IPS DF 6.9 (cell line): ENCODE data around the gene NTF3.

ENCODE experiments used
- DNase-seq: peaks from one replicate; pipeline ENCODE4 v3.0.0-alpha.2; 2013; ENCODE audit warnings: low read depth, low spot score
- H3K27ac ChIP-seq: one replicate; pipeline ENCODE4 v1.5.1; 2013; ENCODE audit warnings: low read length, control low read depth
- H3K27me3 ChIP-seq: 2 replicates; pipeline ENCODE4 v1.6.1; 2013; ENCODE audit warnings: mild to moderate bottlenecking, low read length; ENCODE audit not compliant: control insufficient read depth, insufficient read depth
- H3K36me3 ChIP-seq: 2 replicates; pipeline ENCODE4 v1.6.1; 2013; ENCODE audit warnings: low read length; ENCODE audit not compliant: control insufficient read depth, insufficient read depth
- H3K4me1 ChIP-seq: 2 replicates; pipeline ENCODE4 v1.6.1; 2013; ENCODE audit warnings: low read length; ENCODE audit not compliant: control insufficient read depth, insufficient read depth
- H3K4me3 ChIP-seq: 2 replicates; pipeline ENCODE4 v1.5.1; 2013; ENCODE audit warnings: mild to moderate bottlenecking, low read length
- H3K9me3 ChIP-seq: 2 replicates; pipeline ENCODE4 v1.6.1; 2013; ENCODE audit warnings: low read length, inconsistent platforms; ENCODE audit not compliant: control insufficient read depth, insufficient read depth
- WGBS: extraction: QIAGEN DNeasy Blood & Tissue Kit; methylation state at CpG from one replicate; pipeline ENCODE4 v1.1.7; 2013; ENCODE audit warnings: mixed read lengths, missing lambda C conversion rate; ENCODE audit not compliant: insufficient read length, insufficient coverage; 5-methylcytosine and 5-hydroxymethylcytosine counted together

Gene NTF3

DNA sequence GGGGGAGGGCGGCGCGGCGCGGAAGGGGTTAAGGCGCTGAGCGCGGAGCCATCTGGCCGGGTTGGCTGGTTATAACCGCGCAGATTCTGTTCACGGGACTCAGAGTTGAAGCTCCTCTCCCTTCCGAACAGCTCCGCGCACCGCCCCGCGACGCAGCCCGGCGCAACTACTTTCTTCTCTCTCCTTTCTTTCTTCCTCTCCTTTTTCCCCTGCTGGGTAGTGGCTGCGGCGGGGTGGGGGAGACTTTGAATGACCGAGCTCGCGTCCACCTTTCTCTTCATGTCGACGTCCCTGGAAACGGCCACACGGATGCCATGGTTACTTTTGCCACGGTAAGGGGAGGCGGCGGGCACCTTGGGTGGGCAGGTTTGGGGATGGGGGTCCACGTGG, at the start of gene NTF3:
Gene NTF3 (plus strand): TSS at position 98 of the 390 bp plus-strand sequence. CDS start 217 bp downstream, at position 315.
- Histone ChIP-seq H3K9me3 (no peaks in the 10 kb centered on the region), H3K27me3 (peaks cover 52% of the 10 kb centered on the region), H3K4me3 (peak within 1 kb of the TSS; percentile 35; the same call in 1 of the 2 replicates), H3K4me1 (peaks cover 8% of the 10 kb centered on the region; the same call in 1 of the 2 replicates), H3K36me3 (no peaks in the 10 kb centered on the region), H3K27ac (no peak within 1 kb of the TSS)
- WGBS: no CpG with 5 or more reads among the region's 34 CpGs
- no peak for DNase-seq

DNA sequence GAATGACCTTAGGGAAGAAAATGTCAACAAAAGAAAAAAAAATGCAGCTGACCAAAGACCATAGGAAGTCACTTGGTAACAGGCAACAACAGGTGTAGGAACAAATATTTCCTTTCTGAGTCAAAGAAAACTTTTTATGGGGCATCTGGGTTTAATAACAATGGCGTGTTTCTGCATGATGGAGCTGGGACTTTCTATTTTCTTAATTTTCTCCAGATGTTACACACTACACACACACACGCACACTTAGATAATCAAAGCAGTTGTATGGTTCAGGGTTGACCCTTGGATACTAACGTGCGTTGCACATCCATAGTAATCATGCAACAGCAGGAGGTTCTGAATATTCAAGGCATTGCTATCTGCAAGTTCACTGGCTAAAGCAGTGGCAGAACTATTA, 47.9 kb upstream of the NTF3 start:
- no peaks in the 10 kb centered on the region for H3K9me3 ChIP-seq
- H3K4me1 ChIP-seq: 0 out of 2 replicates have a peak, but pooled peaks cover 2% of the 10 kb centered on the region
- no peak for DNase-seq
- no peak overlapping the region for H3K27ac ChIP-seq
- no peaks in the 10 kb centered on the region for H3K27me3 ChIP-seq
- WGBS: no CpG with 5 or more reads among the region's 4 CpGs
- H3K36me3 ChIP-seq: no peaks in the 10 kb centered on the region
- H3K4me3 ChIP-seq: no peak overlapping the region

DNA sequence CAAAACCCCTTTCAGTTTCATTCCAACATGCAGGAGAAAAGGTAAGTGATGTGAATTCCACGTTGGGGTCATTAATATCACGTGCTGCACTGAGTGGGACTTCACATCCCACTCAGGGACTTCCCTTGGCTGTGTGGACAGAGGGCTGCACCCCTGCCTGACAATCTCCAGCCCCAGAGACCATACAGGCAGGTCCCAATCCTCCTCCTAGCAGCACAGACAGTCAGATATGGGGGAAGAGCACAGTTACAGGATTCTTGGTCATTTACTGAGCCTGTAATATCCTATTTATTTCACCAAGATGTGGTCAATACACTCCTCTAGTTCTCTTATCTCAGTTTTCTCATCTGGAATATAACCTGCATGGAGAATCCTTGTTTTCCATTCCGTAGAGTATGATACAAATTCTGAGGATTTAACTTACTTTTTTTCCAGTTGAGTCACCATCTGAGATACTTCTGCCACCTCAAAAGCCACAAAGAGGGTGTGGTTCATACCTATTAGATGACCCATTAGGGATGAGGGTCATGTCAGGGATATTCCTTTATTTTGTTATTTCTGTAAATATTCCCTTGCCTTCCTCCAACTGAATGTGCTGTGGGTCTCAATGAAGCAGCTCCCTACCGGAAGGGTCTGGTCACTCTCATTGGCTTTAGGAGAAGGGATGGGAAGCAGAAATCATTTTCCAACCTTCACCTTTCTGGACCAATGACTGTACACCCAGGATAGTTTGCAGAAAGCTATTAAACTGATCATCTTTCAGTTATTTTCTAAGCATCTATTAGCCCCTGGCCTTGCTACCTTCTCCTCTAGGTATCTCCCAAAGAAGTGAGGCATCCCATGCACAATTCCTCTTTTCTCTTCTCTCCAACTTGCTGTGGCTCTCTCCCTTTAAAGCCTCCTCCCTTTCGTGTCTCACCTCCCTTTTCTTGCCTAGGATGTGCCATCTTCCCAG, 43.0 kb upstream of the NTF3 start:
- Histone ChIP-seq H3K36me3 (no peaks in the 10 kb centered on the region), H3K27ac (no peak overlapping the region), H3K4me1 (no peaks in the 10 kb centered on the region), H3K9me3 (no peaks in the 10 kb centered on the region), H3K27me3 (no peaks in the 10 kb centered on the region), H3K4me3 (no peak overlapping the region)
- no peak for DNase-seq
- WGBS: no CpG with 5 or more reads among the region's 5 CpGs

DNA sequence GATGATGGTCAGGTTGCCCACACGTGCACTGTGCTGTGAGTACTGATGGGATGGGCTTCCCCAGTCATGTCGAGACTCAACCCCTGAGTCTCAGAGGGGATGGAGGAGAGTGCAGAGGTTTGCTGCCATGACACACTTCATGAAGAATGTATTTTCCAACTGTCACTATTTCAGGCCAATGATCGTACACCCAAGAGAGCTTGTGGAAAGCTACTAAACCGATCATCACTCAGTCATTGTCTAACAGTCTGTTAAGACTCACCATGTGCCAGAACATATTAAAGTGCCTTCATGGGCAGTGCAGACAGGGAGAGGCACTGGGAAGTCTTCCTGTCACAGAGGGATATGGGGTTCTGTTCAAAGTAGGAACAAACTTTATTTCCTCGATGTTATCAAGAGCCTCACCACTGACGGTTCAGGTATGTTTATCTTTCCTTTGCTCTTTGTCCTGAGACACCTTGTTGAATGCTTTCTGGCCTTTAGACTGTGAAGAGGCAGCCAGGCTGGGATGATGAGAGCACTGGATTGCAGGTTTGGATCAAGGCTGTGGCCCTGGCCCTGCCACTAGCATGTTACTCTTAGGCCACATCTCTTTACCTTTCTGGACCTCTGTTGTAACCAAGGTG, 41.6 kb upstream of the NTF3 start:
- no CpG with 5 or more reads among the region's 6 CpGs for WGBS
- H3K9me3 ChIP-seq: no peaks in the 10 kb centered on the region
- no peak for DNase-seq

DNA sequence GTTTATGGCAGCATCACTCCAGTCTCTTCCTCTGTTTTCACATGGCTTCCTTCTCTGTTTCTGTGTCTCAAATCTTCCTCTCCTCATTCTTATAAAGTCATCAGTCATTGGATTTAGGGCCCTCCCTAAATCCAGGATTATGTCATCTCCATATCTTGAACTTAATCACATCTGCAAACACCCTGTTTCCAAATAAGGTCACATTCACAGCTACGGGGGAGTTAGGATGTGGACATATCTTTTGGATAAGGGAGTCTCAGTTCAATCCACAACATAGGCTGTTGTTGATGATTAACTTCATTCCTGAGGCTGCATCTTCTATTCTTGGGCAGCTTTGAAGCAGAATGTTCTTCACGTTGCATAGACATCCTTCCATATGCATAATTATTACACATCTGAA, 40.3 kb upstream of the NTF3 start:
- Histone ChIP-seq H3K4me1 (no peaks in the 10 kb centered on the region), H3K9me3 (no peaks in the 10 kb centered on the region), H3K4me3 (no peak overlapping the region), H3K27me3 (no peaks in the 10 kb centered on the region), H3K27ac (no peak overlapping the region), H3K36me3 (no peaks in the 10 kb centered on the region)
- no CpG with 5 or more reads among the region's 2 CpGs for WGBS
- DNase-seq: no peak

More for the DNA sequence above, 41.6 kb upstream of the NTF3 start:
- Histone ChIP-seq H3K4me1 (no peaks in the 10 kb centered on the region), H3K27ac (no peak overlapping the region), H3K36me3 (no peaks in the 10 kb centered on the region), H3K27me3 (no peaks in the 10 kb centered on the region), H3K4me3 (no peak overlapping the region)

DNA sequence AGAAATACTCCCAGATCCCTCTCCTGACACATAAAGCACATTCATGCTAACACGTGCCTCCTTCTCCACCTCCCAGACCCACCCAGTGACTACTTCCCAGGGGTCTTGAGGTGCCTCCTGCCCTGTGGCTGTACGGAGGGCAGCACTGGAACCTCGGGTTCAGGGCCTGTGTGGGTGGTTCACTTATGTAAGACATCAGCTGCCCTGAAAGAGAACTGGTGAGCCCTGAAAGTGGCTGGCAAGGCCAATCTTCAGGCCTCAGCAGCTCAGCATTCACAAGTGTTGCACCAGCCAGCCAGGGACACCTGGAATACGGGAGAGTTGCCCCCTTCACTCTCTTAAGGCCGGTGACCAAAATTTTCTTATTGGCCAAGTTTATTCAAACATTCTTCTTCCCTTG, 38.9 kb upstream of the NTF3 start:
- H3K27ac ChIP-seq: no peak overlapping the region
- H3K9me3 ChIP-seq: no peaks in the 10 kb centered on the region
- DNase-seq: no peak
- WGBS: no CpG with 5 or more reads among the region's 5 CpGs
- no peak overlapping the region for H3K4me3 ChIP-seq
- no peaks in the 10 kb centered on the region for H3K27me3 ChIP-seq
- H3K4me1 ChIP-seq: no peaks in the 10 kb centered on the region
- no peaks in the 10 kb centered on the region for H3K36me3 ChIP-seq

DNA sequence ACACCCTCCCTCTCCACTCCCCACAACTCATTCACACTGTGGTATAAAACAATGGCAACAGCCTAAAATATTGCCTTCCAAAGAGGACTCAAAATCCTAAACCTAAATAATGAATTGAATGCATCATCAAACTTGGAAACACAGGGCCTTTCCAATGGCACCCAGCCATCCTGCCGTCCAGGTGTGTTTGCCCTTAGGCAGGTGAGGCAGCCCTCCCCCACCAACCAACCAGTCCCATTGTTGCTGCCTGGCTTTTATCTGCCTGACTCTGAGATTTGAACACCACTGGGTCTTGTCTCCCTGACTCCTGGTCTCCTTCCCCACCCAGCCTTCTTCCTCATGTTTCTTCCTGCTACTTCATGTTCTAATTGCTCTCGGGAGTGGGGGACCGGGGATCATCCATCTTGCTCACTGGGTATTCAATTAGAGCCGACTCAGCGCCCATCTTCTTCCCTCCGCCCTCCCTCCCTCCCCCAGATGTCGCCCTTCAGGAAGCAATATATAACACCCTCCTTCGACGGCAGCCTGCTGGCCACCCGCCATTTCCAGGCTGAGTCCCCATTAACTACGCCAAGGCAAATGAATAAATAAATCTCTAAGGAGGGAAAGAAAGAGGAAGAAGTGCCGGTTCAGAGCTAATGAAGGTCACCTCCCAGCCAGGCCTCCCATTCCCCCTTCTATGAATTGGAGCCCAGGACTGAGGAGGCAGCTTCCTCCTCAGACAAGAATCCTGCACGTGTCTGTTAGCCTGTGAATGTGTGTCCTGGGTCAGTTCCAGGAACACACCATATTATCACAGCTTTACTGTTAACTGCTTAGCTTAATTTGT, 36.3 kb upstream of the NTF3 start:
- H3K27me3 ChIP-seq: no peaks in the 10 kb centered on the region
- no peaks in the 10 kb centered on the region for H3K4me1 ChIP-seq
- H3K27ac ChIP-seq: no peak overlapping the region
- DNase-seq: no peak
- no peak overlapping the region for H3K4me3 ChIP-seq
- no peaks in the 10 kb centered on the region for H3K9me3 ChIP-seq
- H3K36me3 ChIP-seq: no peaks in the 10 kb centered on the region
- WGBS: no CpG with 5 or more reads among the region's 13 CpGs

DNA sequence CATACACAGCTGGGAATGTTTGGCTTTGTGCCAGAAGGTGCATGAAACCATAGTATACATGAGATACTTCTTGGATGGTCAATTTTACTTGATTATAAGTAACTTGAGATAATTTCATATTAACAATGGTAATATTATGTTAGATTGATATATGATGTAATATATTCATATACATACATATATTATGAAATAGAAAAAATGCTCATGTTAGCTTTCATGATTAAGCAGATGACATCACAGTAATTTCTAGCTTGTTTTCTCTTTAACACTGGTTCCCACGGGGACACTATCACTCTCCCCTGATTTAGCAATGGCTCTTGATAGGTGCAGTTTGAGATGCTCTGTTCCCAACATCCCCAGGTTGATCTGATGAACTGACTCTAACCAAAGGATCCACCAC, 35.4 kb upstream of the NTF3 start:
- Histone ChIP-seq H3K4me1 (no peaks in the 10 kb centered on the region), H3K4me3 (no peak overlapping the region), H3K36me3 (no peaks in the 10 kb centered on the region), H3K27me3 (no peaks in the 10 kb centered on the region), H3K9me3 (no peaks in the 10 kb centered on the region), H3K27ac (no peak overlapping the region)
- DNase-seq: no peak
- no CpG with 5 or more reads among the region's 1 CpG for WGBS

DNA sequence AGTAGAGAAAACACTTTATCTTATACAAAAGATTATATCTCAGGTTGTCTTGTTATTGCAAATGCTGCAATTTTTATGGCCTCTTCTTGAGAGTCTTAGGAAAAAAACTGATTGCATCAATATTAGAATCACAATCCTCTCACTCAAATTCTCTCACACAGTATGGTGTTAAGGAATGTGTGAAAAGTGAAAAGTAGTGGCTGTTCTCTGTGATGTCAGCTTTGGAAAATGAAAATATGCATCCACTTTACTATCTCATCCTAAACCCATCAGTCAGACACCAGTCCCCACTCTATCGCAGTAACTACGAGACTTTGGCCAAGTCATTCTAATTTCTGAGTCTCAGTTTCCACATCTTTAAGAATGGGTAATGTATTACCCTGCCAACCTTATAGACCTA, 32.6 kb upstream of the NTF3 start:
- no CpG with 5 or more reads among the region's 2 CpGs for WGBS
- H3K9me3 ChIP-seq: no peaks in the 10 kb centered on the region
- H3K27ac ChIP-seq: no peak overlapping the region
- no peaks in the 10 kb centered on the region for H3K27me3 ChIP-seq
- no peak overlapping the region for H3K4me3 ChIP-seq
- no peaks in the 10 kb centered on the region for H3K4me1 ChIP-seq
- no peaks in the 10 kb centered on the region for H3K36me3 ChIP-seq
- no peak for DNase-seq
